ENCODE measurements around the gene PACS1.

Gene PACS1

GRCh38 chr11:66278363-66279091, 208.5 kb downstream of the PACS1 start:
- no peak for DNase-seq

- no peak for DNase-seq
Observed at GRCh38 chr11:66279092-66279734, 209.1 kb downstream of the PACS1 start.

- DNase-seq, result no peak
Observed at GRCh38 chr11:66280428-66280827, 210.4 kb downstream of the PACS1 start.

GRCh38 chr11:66281001-66281400, 210.9 kb downstream of the PACS1 start:
- DNase-seq, result no peak

GRCh38 chr11:66281776-66282467, 211.8 kb downstream of the PACS1 start:
- DNase-seq, result no peak

- DNase-seq, result peak; percentile 97 to 99 (median 98)
Observed at GRCh38 chr11:66282468-66283455, 212.7 kb downstream of the PACS1 start.

- no peak for DNase-seq
Observed at GRCh38 chr11:66283461-66284105, 213.5 kb downstream of the PACS1 start.

GRCh38 chr11:66284526-66285078, 214.5 kb downstream of the PACS1 start:
- no peak for DNase-seq

- no peak for DNase-seq
Observed at GRCh38 chr11:66285250-66285947, 215.3 kb downstream of the PACS1 start.

GRCh38 chr11:66286699-66287098, 216.6 kb downstream of the PACS1 start:
- no peak for DNase-seq

GRCh38 chr11:66287211-66287888, 217.3 kb downstream of the PACS1 start:
- peak; percentile 35 to 69 (median 62) for DNase-seq

- no peak for DNase-seq
Observed at GRCh38 chr11:66287889-66288670, 218.0 kb downstream of the PACS1 start.

GRCh38 chr11:66288671-66289547, 218.8 kb downstream of the PACS1 start, which contains the start of gene YIF1A:
YIF1A (minus strand) TSS chr11:66289143; CDS start chr11:66288985, 158 bp downstream.
- peak; percentile 98 to 100 (median 99) for DNase-seq

- peak; percentile 81 to 91 (median 84) for DNase-seq
Observed at GRCh38 chr11:66289548-66290329, 219.7 kb downstream of the PACS1 start.

- DNase-seq, result no peak
Observed at GRCh38 chr11:66290330-66290621, 220.2 kb downstream of the PACS1 start.

- no peak for DNase-seq
Observed at GRCh38 chr11:66291303-66291705, 221.2 kb downstream of the PACS1 start.

GRCh38 chr11:66291706-66292542, 221.9 kb downstream of the PACS1 start, which contains the start of gene TMEM151A:
TMEM151A (plus strand) TSS chr11:66291894; CDS start chr11:66292014, 120 bp downstream.
- peak in 3 of 4 experiments; percentile 21 to 60 (median 46) for DNase-seq
